CD4-positive, alpha-beta T cell treated with Interferon alpha-2 for 1 hour (primary cell): ENCODE measurements around the gene ZDHHC11.
"Not testable (repeated sequence)": the region's sequence is repeated elsewhere in the genome, so short reads cannot be mapped to it uniquely, and the experiment has no call there.

Source experiments
- DNase-seq, 2 donors: peaks; one replicate each; pipeline ENCODE4 v3.0.0-alpha.2; 2020 to 2022

ZDHHC11 gene

DNA sequence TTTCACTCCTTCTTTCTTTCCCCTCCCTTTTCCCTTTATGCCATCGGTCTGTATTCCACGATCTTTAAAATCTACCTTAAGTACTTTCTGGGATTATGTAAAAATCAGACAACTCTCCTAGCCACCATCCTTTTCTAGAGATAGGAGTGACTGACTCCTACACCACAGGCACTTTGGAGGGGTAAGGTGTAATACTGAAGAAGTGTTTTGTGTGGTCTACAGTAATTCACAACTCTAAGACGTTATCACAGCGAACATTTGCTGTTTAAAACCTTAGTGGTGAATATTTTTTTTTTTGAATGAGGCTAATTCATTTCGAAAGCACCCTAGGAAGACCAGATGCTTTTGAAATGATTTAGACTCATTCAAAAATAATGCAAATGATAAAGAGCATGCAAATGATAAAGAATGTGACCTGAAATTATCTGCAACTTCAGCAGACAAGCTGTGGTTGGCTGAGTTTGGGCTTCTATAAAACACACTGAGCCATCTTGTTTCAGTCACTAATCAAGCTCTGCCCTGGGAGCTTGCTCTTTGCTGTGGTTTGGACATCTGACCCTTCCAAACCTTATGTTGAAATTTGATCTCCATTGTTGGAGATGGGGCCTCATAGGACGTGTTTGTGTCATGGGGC is 52.2 kb downstream of the ZDHHC11 start:
- DNase-seq = not testable (repeated sequence)

DNA sequence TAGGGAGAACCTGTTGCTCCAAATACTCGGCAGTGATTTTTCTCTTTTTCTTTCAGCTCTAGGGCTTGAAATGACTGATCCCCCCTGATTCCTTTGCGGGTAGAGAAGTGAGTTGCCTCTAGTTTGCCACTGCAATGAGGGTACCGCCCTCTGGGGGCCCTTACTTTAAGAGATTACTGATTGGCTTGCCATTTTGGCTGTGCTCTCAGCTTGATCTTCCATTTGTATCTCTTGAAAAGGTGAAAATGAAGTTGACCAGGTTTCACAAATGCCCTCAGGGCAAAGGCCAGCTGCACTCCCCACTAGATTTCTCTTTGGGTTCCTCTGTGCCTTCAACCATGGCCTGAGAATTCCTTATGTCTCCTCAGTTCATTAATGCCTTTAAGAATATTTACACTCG is 52.8 kb downstream of the ZDHHC11 start:
- not testable (repeated sequence) for DNase-seq

DNA sequence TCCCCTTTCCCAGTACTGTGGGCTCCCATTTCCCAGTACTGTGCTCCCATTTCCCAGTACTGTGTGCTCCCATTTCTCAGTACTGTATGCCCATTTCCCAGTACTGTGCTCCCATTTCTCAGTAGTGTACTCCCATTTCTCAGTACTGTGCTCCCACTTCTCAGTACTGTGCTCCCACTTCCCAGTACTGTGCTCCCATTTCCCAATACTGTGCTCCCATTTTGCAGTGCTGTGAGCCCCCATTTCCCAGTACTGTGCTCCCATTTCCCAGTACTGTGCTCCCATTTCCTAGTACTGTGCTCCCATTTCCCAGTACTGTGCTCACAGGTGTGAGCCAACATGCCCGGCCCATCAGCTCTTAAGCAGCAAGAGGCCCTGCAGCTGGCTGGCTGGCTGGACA is 54.9 kb downstream of the ZDHHC11 start:
- not testable (repeated sequence) for DNase-seq

DNA sequence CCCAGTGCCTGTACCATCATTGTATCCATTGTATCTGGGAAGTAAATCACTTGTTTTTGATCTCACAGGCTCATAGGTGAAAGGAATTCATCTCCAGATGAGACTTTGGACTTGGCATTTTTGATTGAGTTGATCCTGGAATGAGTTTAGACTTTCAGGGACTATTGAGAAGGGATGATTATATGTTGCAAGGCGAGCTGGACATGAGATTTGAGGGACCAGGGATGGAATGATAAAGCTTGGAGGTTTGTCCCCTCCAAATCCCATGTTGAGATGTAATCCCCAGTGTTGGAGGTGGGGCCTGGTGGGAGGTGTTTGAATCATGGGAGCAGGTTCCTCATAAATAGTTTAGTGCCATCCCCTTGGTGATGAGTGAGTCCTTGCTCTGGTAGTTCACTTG is 55.8 kb downstream of the ZDHHC11 start:
- DNase-seq = not testable (repeated sequence)

DNA sequence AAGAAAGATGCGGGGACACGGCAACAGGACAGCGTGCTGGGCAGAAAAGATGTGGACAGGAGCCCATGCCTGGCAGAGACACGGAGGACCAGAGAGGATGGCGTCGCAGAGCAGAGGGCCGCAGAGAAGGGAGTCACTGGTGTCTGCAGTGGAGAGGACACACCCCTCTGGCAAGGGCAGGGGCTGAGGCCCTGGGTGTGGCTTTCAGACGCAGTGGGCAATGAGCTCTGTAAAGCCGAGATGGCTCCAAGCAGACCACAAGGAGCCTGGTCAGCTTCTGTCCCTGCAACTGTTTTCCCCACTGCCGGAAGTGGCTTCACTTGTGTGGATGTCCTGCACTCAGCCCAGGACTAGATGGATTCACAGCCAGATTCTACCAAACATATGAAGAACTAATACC is 62.1 kb downstream of the ZDHHC11 start:
- DNase-seq = not testable (repeated sequence)

DNA sequence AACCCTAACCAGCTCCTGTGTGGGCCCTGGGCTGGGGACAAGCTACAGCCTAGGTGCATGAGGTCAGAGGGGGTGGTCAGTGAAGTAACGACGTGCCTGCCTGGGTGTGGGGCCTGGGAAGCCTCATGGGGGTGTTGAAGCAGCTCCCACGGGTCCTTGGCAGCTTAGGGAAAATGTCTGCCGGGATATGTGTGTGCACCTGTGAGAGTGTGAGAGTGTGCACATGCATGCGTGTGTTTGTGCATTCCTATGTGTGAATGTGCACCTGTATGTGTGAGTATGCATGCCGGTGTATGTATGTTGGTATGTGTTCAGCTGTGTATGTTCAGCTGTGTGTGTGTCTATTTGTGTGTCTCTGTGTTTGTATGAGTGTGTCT is 62.9 kb downstream of the ZDHHC11 start:
- not testable (repeated sequence) for DNase-seq

DNA sequence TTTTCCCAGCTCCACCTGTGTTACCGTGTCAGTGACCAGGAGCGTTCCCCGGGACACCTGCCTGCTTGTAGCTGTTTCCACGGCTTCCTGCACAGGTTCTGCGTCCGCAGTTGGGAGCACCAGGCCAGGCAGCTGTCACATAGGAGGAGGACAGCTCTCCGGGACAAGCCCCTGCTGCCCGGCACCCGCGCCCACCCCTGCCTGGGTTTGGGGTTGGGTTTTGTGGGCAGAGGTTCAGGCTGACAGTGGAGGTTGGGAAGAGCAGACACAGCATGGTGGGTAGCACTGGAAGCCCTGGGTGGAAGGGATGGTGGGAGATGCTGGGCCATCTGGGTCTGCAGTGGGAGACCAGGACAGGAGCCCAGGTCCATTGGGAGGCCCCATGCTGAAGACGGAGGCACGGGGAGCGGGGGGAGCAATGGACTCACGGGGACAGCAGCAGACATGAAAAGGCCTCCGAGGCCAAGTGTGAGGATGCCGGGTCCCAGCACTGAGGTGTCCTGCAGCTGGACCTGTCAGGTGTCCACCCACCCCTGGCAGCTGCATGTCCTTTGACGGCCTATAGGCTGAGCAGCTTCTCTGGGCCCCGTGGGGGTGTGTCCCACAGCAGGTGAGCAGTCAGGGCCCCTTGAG is 63.4 kb downstream of the ZDHHC11 start:
- DNase-seq = not testable (repeated sequence)

DNA sequence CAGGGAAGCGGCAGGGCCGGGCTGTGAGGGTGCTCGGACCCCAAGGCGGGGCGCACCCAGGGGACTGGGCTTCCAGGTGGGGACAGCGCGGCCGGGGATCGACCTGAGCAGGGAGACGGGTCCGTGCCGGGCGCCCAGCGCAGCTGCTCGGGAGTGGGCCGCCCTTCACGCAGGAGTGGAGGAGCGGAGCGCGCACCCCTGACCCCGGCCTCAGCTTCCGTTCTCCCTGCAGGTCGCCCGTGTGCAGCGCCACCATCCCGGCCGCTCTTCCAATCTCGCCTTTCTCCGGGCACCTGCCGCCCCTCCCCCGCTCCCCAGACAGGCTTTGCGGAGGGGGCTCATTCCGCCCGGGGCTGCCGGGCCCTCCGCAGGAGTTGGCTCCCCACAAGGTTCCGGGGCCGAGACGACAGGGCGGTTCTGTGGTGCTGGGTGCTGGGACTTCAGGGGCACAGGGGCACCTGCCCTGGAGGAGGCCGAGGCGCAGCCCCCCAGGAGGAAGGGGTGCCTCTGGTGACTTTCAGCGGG is 65.5 kb downstream of the ZDHHC11 start:
- peak in 1 of 2 donors; percentile 13 for DNase-seq

DNA sequence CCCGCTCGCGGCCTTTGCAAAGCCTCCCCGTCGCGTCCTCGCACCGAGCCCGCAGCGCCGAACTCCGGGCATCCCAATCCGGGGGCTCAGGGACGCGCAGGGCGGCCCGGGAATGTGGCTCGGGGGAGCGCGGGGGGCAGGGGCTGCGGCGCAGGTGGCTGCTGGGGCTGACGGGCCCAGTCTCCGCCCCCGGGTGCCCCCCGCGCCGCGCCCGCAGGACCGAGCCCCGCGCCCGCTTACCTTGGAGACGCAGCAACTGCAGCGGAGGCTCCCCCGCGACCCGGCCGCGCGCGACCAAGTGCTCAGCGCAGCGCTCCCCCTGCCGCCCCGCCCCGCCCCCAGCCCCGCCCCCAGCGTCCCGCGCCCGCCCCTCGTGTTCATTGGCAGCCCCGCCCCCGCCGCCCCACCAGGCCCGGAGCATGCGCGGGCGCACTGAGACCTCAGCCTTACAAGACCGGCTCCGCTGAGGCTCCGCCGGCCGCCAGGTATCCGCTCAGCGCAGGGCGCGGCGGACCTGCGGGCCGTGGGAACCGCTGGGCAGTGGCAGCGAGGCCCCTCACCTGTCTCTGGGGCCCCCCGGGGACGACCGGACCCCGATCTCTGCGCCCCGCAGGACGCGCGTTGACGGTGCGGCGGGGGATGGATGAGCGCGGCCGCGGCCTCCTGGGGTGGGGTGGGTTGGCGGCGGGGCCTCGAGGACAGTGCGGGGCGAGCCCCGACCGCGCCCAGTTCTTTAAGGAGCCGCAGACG is 66.2 kb downstream of the ZDHHC11 start, which contains the start of gene ZDHHC11B:
Gene ZDHHC11B, minus strand, starts transcription at position 302 of the 750 bp plus-strand sequence. CDS start 17,810 bp downstream, outside the sequence.
- DNase-seq = peak; percentile 69 to 90

DNA sequence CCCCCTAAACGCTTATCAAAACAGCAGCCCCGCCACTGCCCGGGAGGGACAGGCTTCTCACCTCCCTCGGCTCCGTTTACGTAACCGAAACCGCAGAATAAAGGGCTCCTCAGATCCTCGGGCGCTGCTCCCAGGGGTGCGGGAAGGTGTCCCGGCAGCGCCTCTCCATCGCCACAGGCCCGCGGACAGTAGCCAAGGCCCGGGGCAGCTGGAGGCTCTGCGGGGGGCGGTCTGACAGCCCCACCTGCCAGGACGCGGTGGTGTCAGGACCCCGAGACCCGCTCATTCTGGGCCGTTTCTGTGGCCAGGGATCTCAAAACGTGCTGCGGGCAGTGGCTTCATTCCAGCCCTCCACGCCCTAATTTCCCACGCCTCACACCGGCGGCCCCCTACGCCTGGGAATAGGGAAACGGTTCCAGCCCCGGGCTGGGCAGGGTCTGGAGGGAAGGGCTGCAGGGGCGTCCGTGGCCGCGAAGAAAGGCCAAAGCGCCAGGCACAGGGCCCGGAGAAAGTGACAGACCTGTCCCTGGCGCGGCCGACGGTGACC is 66.8 kb downstream of the ZDHHC11 start:
- peak in 1 of 2 donors; percentile 45 for DNase-seq

DNA sequence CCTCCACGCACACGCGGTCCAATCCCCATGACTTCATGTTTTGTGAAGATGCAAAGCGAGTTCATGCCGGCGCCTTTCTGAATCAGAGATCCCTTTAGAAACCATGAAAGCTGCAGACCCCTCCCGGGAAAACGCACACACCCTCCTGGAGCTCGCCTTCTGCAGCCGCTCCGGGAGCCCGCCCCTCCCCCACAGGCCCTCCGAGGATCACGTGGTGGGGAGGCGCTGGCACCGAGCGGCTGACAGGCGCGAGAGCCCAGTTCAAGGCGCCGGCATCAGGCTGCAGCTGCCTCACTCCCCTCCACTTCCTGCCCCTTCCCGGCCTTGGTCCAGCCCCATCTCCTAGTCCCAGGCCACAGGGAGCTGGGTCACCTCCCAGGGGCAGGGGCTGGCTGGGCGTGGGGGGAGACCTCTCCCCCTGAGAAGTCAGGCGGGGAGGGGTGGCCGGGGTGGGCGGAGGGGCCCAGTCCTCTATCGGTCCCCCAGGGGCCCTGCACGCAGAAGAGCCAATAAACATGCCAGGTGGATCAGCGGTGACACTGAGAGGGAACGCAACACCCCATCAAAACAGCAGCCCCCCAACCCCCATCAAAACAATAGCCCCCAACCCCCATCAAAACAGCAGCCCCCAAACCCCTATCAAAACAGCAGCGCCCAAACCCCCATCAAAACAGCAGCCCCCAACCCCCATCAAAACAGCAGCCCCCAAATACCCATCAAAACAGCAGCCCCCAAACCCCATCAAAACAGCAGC is 67.6 kb downstream of the ZDHHC11 start:
- DNase-seq = peak in 1 of 2 donors; percentile 36

DNA sequence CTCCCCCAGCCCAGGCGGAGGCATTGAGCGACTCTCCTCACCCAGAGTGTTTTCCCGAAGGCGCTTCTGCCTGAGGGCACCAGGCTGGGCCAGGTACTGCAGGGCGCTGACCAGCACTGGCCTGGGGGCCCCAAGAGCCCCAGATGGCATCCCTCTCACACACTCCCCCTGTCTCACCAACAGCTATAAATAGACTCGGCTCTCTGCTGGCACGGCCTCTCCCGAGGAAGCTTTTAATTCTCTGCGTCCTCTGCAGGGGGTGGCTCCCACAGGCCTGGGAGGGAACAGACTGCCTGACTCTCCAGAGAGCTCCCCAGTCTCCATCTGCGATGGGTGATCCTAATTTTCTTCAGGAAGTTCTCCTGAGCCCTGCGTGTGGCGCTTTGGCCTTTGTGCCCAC is 68.4 kb downstream of the ZDHHC11 start:
- not testable (repeated sequence) for DNase-seq

DNA sequence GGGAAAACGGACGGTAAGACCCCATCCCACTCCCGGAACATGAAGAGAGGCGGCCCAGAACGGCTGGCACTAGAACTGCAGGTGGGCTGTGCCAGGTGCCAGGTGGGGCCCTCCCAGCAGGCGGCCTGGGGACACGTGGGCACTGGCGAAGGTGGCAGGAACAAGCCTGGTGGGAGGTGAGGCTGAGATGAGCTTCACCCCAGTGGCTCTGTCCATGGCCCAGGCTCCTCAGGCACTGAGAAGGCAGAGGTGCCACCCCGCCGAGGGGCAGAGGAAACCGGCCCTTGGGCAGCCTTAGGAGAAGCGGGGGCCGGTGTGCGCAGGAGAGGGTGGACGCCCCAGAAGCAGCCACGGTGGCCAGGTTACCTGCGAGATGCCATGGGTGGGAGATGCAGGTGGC is 70.2 kb downstream of the ZDHHC11 start:
- DNase-seq = not testable (repeated sequence)

DNA sequence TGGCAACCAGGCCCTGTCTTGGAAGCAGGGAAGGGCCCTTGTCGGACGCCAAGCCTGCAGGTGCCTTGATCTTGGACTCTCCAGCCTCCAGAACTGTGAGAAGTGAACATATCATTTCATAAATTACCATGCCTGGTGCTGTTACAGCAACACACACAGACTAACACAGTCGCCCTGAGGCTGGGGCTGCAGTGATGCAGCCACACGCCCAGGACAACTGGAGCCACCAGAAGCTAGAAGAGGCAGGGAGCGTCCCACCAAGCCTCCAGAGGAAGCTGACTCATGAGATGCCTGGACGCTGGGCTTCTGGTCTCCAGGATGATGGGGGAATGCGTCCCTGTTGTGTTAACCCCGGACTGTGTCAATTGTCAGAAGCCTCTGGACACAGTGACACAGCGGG is 71.8 kb downstream of the ZDHHC11 start:
- not testable (repeated sequence) for DNase-seq

DNA sequence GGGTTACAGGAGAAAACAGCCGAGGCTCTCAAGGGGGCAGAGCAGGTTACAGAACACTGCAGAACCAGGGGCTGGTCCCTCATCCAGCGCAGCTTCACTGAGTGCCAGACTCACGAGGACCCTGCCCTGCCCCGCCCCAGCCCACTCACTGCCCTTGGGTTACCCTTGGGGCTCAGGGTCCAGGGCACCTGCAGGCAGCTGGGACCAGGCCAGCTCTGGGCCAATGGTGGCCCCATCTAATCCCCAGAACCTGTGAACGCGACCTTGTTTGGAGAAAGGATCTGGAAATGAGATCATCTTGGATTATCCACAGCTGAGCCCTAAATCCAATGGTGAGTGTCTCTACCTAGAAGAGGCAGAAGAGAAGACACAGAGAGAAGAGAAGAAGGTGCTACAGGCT is 72.4 kb downstream of the ZDHHC11 start:
- DNase-seq = not testable (repeated sequence)

DNA sequence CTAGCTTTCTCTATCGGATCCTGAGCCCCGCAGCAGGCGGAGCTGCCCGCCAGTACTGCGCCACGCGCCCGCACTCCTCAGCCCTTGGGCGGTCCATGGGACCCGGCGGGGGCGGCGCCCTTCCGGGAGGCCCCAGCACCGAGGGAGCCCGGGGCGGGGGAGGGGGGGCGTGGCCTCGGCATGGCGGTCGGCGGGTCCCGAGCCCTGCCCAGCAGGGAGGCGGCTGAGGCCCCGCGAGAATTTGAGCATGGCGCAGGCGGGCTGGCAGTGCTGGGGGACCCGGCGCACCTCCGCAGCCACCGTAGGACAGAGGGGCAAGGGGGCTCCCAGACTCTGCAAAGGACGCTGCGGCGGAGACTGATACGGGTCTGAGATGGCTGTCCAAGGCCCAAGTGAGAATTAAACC is 73.0 kb downstream of the ZDHHC11 start:
- no peak for DNase-seq

DNA sequence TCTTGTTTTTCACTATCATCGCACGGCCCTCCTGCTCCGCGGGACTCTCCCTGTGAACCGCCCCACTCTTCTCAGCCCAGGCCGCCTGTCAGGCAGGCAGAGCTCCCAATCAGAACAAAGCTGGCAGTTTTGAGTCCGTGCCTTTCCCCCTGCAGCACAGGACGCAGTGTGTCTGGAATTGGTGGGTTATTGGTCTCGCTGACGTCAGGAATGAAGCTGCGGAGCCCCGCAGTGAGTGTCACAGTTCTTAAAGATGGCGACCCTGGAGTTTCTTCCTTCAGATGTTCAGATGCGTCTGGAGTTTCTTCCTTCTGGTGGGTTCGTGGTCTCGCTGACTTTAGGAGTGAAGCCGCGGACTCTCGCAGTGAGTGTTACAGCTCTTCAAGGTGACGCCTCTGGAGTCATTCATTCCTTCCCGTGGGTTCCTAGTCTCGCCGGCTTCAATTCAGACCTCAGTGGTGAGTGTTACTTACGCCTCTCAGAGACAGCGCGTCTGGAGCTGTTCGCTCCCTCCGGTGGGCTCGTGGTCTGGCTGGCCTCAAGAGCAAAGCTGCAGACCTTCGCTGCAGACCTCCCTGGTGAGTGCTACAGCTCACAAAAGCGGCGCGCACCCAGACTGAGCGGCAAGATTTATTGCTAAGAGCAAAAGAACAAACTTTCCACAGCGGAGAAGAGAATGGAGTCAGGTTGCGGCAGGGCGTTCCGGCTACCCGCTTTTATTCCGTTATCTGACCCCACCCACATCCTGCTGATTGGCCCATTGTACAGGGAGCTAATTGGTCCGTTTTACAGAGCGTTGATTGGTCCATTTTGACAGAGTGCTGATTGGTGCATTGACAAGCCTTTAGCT is 73.7 kb downstream of the ZDHHC11 start:
- DNase-seq = no peak

DNA sequence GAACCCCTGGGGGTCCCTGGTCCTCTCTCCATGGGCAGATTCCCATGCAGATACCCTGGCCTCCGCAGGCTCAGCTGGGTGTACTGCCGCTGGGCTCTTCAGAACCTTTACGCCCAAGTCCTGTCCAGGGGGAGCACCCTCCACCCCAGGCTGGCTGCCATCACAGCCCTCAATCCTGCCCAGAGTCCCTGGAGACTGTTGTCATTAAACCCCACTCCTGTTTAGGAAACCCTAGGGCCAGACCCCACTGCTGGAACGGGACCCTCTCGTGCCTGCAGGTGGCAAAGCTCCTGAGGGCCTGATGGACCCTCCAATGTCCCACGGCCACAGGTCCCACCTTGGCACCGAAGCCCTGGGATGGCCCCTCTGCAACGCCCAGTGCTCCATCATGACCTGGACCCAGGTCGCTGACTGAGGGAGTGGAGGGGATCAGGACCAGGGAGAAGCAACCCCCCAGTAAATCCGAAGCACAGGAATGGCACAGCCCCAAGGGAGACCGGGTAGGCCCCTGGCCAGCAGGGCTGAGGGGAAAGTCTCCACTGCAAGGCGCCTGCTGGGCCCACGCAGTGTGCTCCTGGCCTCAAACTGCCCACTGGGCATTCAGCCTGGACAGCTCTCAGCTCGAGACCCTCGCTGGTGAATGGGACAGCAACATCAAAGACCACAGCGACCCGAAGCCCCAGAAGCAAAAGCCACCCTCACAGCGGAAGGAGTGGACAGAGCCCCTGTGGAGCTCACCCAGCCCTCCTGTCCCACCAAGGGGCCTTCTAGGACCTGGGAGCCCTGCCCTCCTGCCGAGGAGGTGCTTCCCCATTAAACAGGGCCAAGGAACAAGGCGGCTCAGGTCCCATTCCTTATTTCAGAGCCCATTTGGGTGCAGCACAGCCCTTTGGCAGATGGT is 74.6 kb downstream of the ZDHHC11 start:
- DNase-seq = no peak

DNA sequence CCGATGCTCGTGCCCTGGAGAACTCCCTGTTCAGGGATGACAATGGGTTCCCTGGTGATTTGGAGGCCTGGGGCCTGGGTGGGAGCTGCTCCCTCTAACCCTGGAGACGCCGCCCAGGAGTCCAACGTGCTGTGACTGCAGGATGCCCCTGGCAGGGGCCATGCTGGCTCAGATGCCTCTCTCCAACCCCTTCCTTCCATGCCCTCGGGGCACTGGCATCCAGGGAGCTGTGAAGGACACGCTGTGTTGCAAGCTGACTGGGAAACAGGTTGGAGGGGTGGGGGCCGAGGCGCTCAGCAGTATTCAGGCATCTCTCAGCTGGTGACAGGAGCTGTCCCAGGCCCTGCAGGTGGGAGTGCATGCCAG is 75.2 kb downstream of the ZDHHC11 start:
- not testable (repeated sequence) for DNase-seq

DNA sequence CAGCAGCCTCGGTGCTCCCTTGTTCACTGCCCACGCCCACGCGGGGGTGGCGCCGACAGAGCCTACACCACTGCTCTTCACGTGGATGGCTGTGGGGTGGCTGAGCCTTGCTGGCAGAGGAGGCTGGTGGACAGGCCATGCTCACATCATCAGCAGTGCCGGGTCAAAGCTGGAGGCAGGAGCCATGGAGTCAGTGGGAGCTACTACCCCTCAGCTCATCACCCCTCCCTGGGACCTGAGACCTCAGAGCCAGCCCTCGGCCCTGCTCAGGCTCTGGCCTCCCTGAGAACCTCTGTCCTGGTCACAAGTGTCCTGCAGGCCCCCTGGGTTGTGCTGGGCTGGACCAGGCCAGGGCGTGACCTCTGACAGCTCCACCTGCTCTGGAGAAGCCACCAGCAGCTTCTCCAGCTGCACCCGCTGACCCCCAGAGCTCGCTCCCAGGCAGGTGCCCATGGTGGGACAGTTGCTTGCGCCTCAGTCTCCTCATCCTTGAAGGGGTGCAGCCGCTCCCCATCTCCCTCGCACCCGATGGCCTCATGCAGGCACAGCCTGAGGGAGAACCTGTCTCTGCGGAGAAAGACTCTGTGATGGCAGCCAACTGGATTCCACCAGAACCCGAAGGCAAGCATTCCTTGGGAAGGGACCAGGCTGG is 75.8 kb downstream of the ZDHHC11 start:
- DNase-seq = not testable (repeated sequence)
